Measurements from ENCODE around the gene XPNPEP1. TPM values are rescaled to one million over a fixed set of nuclear protein-coding genes. Genes with fewer than 3 reads are reported as not detected.

Gene XPNPEP1
- polyA plus RNA-seq, 1 of the 3 experiments (the other 2 are of a cell fraction): 167 TPM

DNA sequence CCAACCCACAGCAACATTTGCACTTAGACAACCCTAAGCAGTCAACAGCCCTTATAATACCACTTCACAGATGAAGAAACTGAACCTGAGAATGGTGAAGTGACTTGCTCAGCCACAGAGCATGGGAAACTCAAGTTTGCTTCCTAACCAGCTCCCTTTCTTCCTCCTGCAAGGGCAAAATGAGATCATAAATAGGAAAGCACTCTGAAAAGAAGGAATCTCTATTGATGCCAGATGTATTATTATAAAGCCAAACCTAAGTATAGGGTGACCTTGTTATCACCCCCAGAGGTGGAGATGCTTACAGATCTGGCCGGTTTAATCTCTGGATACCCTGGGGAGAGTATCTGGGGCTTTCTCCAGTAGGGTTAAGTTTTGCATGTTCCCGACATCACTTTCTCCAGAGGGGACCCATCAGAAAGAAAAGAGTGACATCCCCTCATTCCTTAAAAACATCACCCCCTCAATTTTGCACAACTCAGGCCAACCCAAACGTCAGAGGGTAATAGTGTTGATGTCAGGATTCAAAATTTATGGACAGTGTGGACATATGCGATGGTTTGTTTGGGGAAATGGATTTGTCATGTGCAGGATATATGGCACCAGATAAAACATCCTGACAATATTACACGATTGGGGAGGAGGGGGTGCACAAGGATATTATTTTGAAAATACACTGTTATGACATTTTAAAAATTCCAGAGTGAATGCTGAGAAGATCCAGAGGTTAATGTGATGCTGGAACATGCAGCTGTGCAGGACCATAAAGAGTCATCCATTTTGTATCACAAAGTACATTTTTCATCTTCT lies 24.0 kb upstream of the XPNPEP1 start:
- TF ChIP-seq EP300 (IDR thresholded peaks at IDR 0.05; ENCODE audit: borderline replicate concordance in 1 of 2, low read depth in 1 of 2, low read length in 1 of 2) (no peak), GATA2 (CRISPR knock-in tag; IDR thresholded peaks at IDR 0.05) (no peak), FOXJ3 (CRISPR knock-in tag; IDR thresholded peaks at IDR 0.05) (no peak), CHD2 (IDR thresholded peaks at IDR 0.05; ENCODE audit: low read length, partially characterized antibody) (no peak), TCF12 (IDR thresholded peaks at IDR 0.05) (no peak), RAD21 (IDR thresholded peaks at IDR 0.05; ENCODE audit: low read length) (no peak), SMC3 (IDR thresholded peaks at IDR 0.05; ENCODE audit: low read depth, low read length) (no peak), GABPA (IDR thresholded peaks at IDR 0.05; ENCODE audit: low read depth) (no peak), SIN3A (IDR thresholded peaks at IDR 0.05; ENCODE audit: borderline replicate concordance, low read depth, low read length) (no peak)
- TF ChIP-seq, protein P1, sequence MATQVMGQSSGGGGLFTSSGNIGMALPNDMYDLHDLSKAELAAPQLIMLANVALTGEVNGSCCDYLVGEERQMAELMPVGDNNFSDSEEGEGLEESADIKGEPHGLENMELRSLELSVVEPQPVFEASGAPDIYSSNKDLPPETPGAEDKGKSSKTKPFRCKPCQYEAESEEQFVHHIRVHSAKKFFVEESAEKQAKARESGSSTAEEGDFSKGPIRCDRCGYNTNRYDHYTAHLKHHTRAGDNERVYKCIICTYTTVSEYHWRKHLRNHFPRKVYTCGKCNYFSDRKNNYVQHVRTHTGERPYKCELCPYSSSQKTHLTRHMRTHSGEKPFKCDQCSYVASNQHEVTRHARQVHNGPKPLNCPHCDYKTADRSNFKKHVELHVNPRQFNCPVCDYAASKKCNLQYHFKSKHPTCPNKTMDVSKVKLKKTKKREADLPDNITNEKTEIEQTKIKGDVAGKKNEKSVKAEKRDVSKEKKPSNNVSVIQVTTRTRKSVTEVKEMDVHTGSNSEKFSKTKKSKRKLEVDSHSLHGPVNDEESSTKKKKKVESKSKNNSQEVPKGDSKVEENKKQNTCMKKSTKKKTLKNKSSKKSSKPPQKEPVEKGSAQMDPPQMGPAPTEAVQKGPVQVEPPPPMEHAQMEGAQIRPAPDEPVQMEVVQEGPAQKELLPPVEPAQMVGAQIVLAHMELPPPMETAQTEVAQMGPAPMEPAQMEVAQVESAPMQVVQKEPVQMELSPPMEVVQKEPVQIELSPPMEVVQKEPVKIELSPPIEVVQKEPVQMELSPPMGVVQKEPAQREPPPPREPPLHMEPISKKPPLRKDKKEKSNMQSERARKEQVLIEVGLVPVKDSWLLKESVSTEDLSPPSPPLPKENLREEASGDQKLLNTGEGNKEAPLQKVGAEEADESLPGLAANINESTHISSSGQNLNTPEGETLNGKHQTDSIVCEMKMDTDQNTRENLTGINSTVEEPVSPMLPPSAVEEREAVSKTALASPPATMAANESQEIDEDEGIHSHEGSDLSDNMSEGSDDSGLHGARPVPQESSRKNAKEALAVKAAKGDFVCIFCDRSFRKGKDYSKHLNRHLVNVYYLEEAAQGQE (IDR thresholded peaks at IDR 0.05; ENCODE audit: low read depth, low read length): no peak
- TF ChIP-seq, protein P2, sequence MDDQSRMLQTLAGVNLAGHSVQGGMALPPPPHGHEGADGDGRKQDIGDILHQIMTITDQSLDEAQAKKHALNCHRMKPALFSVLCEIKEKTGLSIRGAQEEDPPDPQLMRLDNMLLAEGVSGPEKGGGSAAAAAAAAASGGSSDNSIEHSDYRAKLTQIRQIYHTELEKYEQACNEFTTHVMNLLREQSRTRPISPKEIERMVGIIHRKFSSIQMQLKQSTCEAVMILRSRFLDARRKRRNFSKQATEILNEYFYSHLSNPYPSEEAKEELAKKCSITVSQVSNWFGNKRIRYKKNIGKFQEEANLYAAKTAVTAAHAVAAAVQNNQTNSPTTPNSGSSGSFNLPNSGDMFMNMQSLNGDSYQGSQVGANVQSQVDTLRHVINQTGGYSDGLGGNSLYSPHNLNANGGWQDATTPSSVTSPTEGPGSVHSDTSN (IDR thresholded peaks at IDR 0.05): no peak
- TF ChIP-seq, protein P3, sequence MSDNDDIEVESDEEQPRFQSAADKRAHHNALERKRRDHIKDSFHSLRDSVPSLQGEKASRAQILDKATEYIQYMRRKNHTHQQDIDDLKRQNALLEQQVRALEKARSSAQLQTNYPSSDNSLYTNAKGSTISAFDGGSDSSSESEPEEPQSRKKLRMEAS (IDR thresholded peaks at IDR 0.05; ENCODE audit: low read depth): no peak
- H2AFZ ChIP-seq (ENCODE audit: low read depth): no peak overlapping the region

More for the DNA sequence above, 24.0 kb upstream of the XPNPEP1 start:
- Histone ChIP-seq H3K9me2 (no peaks in the 10 kb centered on the region), H3K79me2 (ENCODE audit: insufficient read depth) (no peaks in the 10 kb centered on the region), H3K9ac (no peak overlapping the region), H3K27me3 (ENCODE audit: insufficient read depth) (no peaks in the 10 kb centered on the region), H3K36me3 (replicated peaks in 1 of 2; ENCODE audit: control insufficient read depth in 1 of 2, insufficient read depth in 2 of 2, low read length in 1 of 2) (no peaks in the 10 kb centered on the region), H3K4me2 (no peak overlapping the region), H3K4me1 (ENCODE audit: control insufficient read depth in 1 of 2, insufficient read depth in 2 of 2, low read depth in 1 of 2, low read length in 1 of 2) (peaks cover 0 to 3% of the 10 kb centered on the region in 2 experiments; a peak in 1 of 4 replicates), H3K27ac (ENCODE audit: low read depth in 2 of 2, low read length in 1 of 2) (0 out of 4 replicates have a peak overlapping the region, but pooled peaks of 1 of the 2 experiments have one; percentile 5), H3K9me3 (no peaks in the 10 kb centered on the region), H4K20me1 (ENCODE audit: insufficient read depth) (no peaks in the 10 kb centered on the region), H3F3A (replicated peaks; ENCODE audit: insufficient read depth) (no peaks in the 10 kb centered on the region), H3K4me3 (ENCODE audit: low read depth in 2 of 2, low read length in 1 of 2) (no peak overlapping the region)
- 63% methylated on average over 5 of the region's 5 CpGs for WGBS (ENCODE audit: low lambda C conversion rate)
- no peak for DNase-seq
- CTCF ChIA-PET: interaction anchor here (1.7 kb wide), 1 partner anchor 9 kb away, joined by 9 read pairs; no protein-coding TSS in a partner anchor
- POLR2A ChIA-PET: no interaction called here

Data from SK-N-SH (cell line).